B cell (primary cell): ENCODE measurements around the gene IER3. TPM values are rescaled to one million over a fixed set of nuclear protein-coding genes. Genes with fewer than 3 reads are reported as not detected.

Source experiments
- ATAC-seq: fragments of 200-7000 bp; cut with Tn5 transposase; one replicate; pipeline ENCODE4 v1.10.0; 2021; ENCODE audit warnings: low read depth, mild to moderate bottlenecking, moderate number of reproducible peaks, moderate library complexity
- CTCF ChIA-PET: fragments of 350-600 bp; sonication (Branson Sonifier 250); formaldehyde crosslinking; loops from one replicate; lab custom pipeline; 2021; ENCODE audit warnings: antibody characterized with exemption, inconsistent platforms; lab: Charles Lee
- POLR2A ChIA-PET: fragments of 350-600 bp; sonication (Branson Sonifier 250); formaldehyde crosslinking; loops from one replicate; lab custom pipeline; 2021; ENCODE audit warnings: antibody characterized with exemption; lab: Charles Lee
- DNase-seq: peaks from one replicate; pipeline ENCODE4 v3.0.0; 2013
- H2AFZ ChIP-seq: 2 replicates; pipeline ENCODE4 v1.6.1; 2012; ENCODE audit warnings: mild to moderate bottlenecking, low read depth, low read length; ENCODE audit not compliant: insufficient read depth, poor library complexity, severe bottlenecking
- H3K27ac ChIP-seq, 2 donors: 1 replicate in 1 of 2; 2 replicates in 1 of 2; pipeline ENCODE4 v1.5.1; 2012 to 2013; ENCODE audit warnings: low read length in 2 of 2, mild to moderate bottlenecking in 2 of 2, moderate library complexity in 1 of 2
- H3K27me3 ChIP-seq, 4 experiments: fragments of 200-600 bp in 1 of 4; sonication (generic) in 1 of 4; replicated peaks in 1 of 4; 1 replicate in 2 of 4; 2 replicates in 2 of 4; pipeline versions ENCODE4 v1.6.1 to v1.7.0; 2013 to 2016; ENCODE audit warnings: low read length in 3 of 4, mild to moderate bottlenecking in 2 of 4, mixed read lengths in 1 of 4, moderate library complexity in 1 of 4; ENCODE audit not compliant: insufficient read depth in 4 of 4, control insufficient read depth in 3 of 4; ENCODE audit errors: control extremely low read depth in 1 of 4
- H3K36me3 ChIP-seq, 2 experiments: replicated peaks in 1 of 2; 1 replicate in 1 of 2; 2 replicates in 1 of 2; pipeline versions ENCODE4 v1.6.1 to v1.7.1; 2013; ENCODE audit warnings: low read length in 1 of 2; ENCODE audit not compliant: insufficient read depth in 2 of 2, control insufficient read depth in 1 of 2; ENCODE audit errors: control extremely low read depth in 1 of 2, extremely low read depth in 1 of 2
- H3K4me1 ChIP-seq, 2 donors: fragments of 200-600 bp in 1 of 2; sonication (generic) in 1 of 2; 1 replicate in 1 of 2; 2 replicates in 1 of 2; pipeline versions ENCODE4 v1.5.1 to v1.6.1; 2013 to 2017; ENCODE audit warnings: low read length in 2 of 2; ENCODE audit not compliant: control insufficient read depth in 2 of 2, insufficient read depth in 2 of 2
- H3K4me2 ChIP-seq: replicated peaks from 2 replicates; pipeline ENCODE3; 2012; ENCODE audit warnings: mild to moderate bottlenecking, low read depth, low read length; ENCODE audit not compliant: poor library complexity, severe bottlenecking
- H3K4me3 ChIP-seq, 5 experiments: fragments of 200-600 bp in 1 of 5; sonication (generic) in 1 of 5; 1 replicate in 3 of 5; 2 replicates in 2 of 5; pipeline versions ENCODE4 v1.5.1 to v1.7.0; 2011 to 2016; ENCODE audit warnings: low read length in 4 of 5, mild to moderate bottlenecking in 4 of 5, low read depth in 2 of 5, control low read depth in 1 of 5, moderate library complexity in 1 of 5; ENCODE audit not compliant: insufficient read depth in 1 of 5; ENCODE audit errors: control extremely low read depth in 1 of 5, extremely low read depth in 1 of 5
- H3K79me2 ChIP-seq: fragments of 200-600 bp; sonication (generic); one replicate; pipeline ENCODE4 v1.6.0; 2016; ENCODE audit warnings: low read length; ENCODE audit not compliant: control insufficient read depth, insufficient read depth
- H3K9ac ChIP-seq: fragments of 200-600 bp; sonication (generic); 2 replicates; pipeline ENCODE4 v1.6.1; 2017; ENCODE audit warnings: mild to moderate bottlenecking, low read length, moderate library complexity
- H3K9me3 ChIP-seq, 3 donors: one replicate each; pipeline versions ENCODE4 v1.6.1 to v1.7.1; 2013; ENCODE audit warnings: low read length in 2 of 3; ENCODE audit not compliant: control insufficient read depth in 2 of 3, insufficient read depth in 1 of 3; ENCODE audit errors: control extremely low read depth in 1 of 3
- H4K20me1 ChIP-seq: 2 replicates; pipeline ENCODE4 v1.6.0; 2012; ENCODE audit warnings: mild to moderate bottlenecking, low read length; ENCODE audit not compliant: insufficient read depth, control insufficient read depth, poor library complexity, severe bottlenecking
- H3K27ac Mint-ChIP-seq: one replicate; pipeline ENCODE4 v1.8.0; 2021; ENCODE audit warnings: mixed read lengths
- H3K27me3 Mint-ChIP-seq: one replicate; pipeline ENCODE4 v1.8.0; 2021; ENCODE audit warnings: mixed read lengths
- H3K4me1 Mint-ChIP-seq: one replicate; pipeline ENCODE4 v1.8.0; 2021; ENCODE audit warnings: mixed read lengths
- H3K4me3 Mint-ChIP-seq: one replicate; pipeline ENCODE4 v1.8.0; 2021; ENCODE audit warnings: mixed read lengths
- H3K9me3 Mint-ChIP-seq: one replicate; pipeline ENCODE4 v1.8.0; 2022; ENCODE audit warnings: mixed read lengths; ENCODE audit not compliant: insufficient read depth
- CTCF ChIP-seq: fragments of 200-600 bp; IDR thresholded peaks from one replicate; pipeline ENCODE4 v1.8.0; 2022; ENCODE audit warnings: antibody characterized with exemption, mild to moderate bottlenecking
- EZH2 ChIP-seq: IDR thresholded peaks from 2 replicates; pipeline ENCODE4 v1.6.1; 2012; ENCODE audit warnings: borderline replicate concordance, low read depth, mild to moderate bottlenecking, moderate library complexity, low read length; ENCODE audit not compliant: insufficient read depth, poor library complexity, severe bottlenecking
- WGBS: methylation state at CpG from one replicate; pipeline ENCODE4 v1.1.5; 2013; ENCODE audit warnings: missing lambda C conversion rate; ENCODE audit not compliant: insufficient coverage; 5-methylcytosine and 5-hydroxymethylcytosine counted together
- intact Hi-C: fragments of 100-400 bp; cut with micrococcal nuclease; formaldehyde crosslinking; loops from one replicate; pipeline ENCODE4 v1.10.0; 2022
- polyA plus RNA-seq: library from polyadenylated mRNA; depleted of rRNA; stranded (reverse); fragments of >200 nt; gene quantifications from 2 replicates; pipeline ENCODE4 v1.2.3, GENCODE V29; 2012
- total RNA-seq, 2 donors: library from RNA; stranded (reverse); fragments of 120-200 nt in 1 of 2; gene quantifications; 1 replicate in 1 of 2; 2 replicates in 1 of 2; pipeline versions ENCODE4 v1.2.3 to v1.2.4, GENCODE V29; 2013 to 2022

IER3 gene
- total and polyA plus RNA-seq, 2 donors (not counting 1 experiment from before 2014, with no cell fraction given) = 3.7 to 4.2 TPM

- H3K9ac ChIP-seq = no peak overlapping the region
- no peak overlapping the region for H3K27ac ChIP-seq
- peaks cover 11% of the 10 kb centered on the region in 2 donors for H3K4me1 ChIP-seq
- TF ChIP-seq EZH2 (no peak), CTCF (no peak)
- no peak overlapping the region for H3K27ac Mint-ChIP-seq
- H3K9me3 ChIP-seq = no peaks in the 10 kb centered on the region
- ChIA-PET POLR2A (no interaction called here), CTCF (no interaction called here)
- H3K4me3 ChIP-seq = no peak overlapping the region
- ATAC-seq (no peak), DNase-seq (no peak)
- no peak overlapping the region for H2AFZ ChIP-seq
- intact Hi-C loops = no loop called here
- no peak overlapping the region for H3K4me2 ChIP-seq
- H3K27me3 Mint-ChIP-seq = peaks cover 28% of the 10 kb centered on the region
- H3K27me3 ChIP-seq = no peaks in the 10 kb centered on the region
- H4K20me1 ChIP-seq = no peaks in the 10 kb centered on the region
- H3K9me3 Mint-ChIP-seq = no peaks in the 10 kb centered on the region
- WGBS = 88% methylated on average over 1 of the region's 1 CpG
- H3K4me1 Mint-ChIP-seq = peaks cover 16% of the 10 kb centered on the region
- H3K36me3 ChIP-seq = no peaks in the 10 kb centered on the region
- H3K79me2 ChIP-seq = no peaks in the 10 kb centered on the region
- H3K4me3 Mint-ChIP-seq = no peak overlapping the region
These were observed 36.2 kb upstream of the IER3 start for GRCh38 chr6:30780642-30780920.

GRCh38 chr6:30779850-30780641, 35.7 kb upstream of the IER3 start:
- POLR2A ChIA-PET = no interaction called here

More at GRCh38 chr6:30779850-30780641, 35.7 kb upstream of the IER3 start:
- Histone ChIP-seq H3K4me3 (no peak overlapping the region), H2AFZ (no peak overlapping the region), H3K79me2 (no peaks in the 10 kb centered on the region), H3K27ac (no peak overlapping the region), H3K9me3 (no peaks in the 10 kb centered on the region), H4K20me1 (no peaks in the 10 kb centered on the region), H3K4me1 (peaks cover 11% of the 10 kb centered on the region in 2 donors), H3K36me3 (no peaks in the 10 kb centered on the region), H3K9ac (no peak overlapping the region), H3K4me2 (no peak overlapping the region), H3K27me3 (no peaks in the 10 kb centered on the region)
- intact Hi-C loops = no loop called here
- Mint-ChIP-seq H3K9me3 (no peaks in the 10 kb centered on the region), H3K4me1 (peaks cover 16% of the 10 kb centered on the region), H3K4me3 (no peak overlapping the region), H3K27me3 (peaks cover 25% of the 10 kb centered on the region), H3K27ac (no peak overlapping the region)
- ATAC-seq (no peak), DNase-seq (no peak)
- CTCF ChIA-PET = no interaction called here
- WGBS = 91% methylated on average over 9 of the region's 10 CpGs
- TF ChIP-seq CTCF (no peak), EZH2 (no peak)
